H1 (cell line): ENCODE data around the gene PPM1D. TPM values are rescaled to one million over a fixed set of nuclear protein-coding genes. Genes with fewer than 3 reads are reported as not detected.

ENCODE experiments used
- ATF2 ChIP-seq: IDR thresholded peaks from 2 replicates; pipeline ENCODE4 v1.6.1; 2012; ENCODE audit warnings: low read length, inconsistent platforms
- POU5F1 ChIP-seq: IDR thresholded peaks from 2 replicates; pipeline ENCODE4 v1.6.1; 2011; ENCODE audit warnings: low read depth, mild to moderate bottlenecking, low read length, moderate library complexity
- SIRT6 ChIP-seq: IDR thresholded peaks from one replicate; pipeline ENCODE4 v1.7.1; 2012; ENCODE audit warnings: low read length, inconsistent platforms
- USF2 ChIP-seq: IDR thresholded peaks from 2 replicates; pipeline ENCODE4 v1.6.1; 2011; ENCODE audit warnings: low read length, improper control_type of control experiment
- polyA plus RNA-seq, 7 experiments: library from polyadenylated mRNA; depleted of rRNA in 3 of 7; stranded (reverse) in 5 of 7; unstranded in 2 of 7; fragments of >200 nt in 5 of 7; fragments of 200-250 nt in 2 of 7; gene quantifications; 1 replicate in 5 of 7; 2 replicates in 1 of 7; 4 replicates in 1 of 7; pipeline versions ENCODE4 v1.2.1 to v1.2.3, GENCODE V29; 2011 to 2013; ENCODE audit warnings: missing spikeins in 2 of 7, mixed read lengths in 2 of 7
- total RNA-seq: library from RNA; stranded (reverse); fragmentation: NEBNext Ultra II Directional; extraction: Animal tissue kit (Norgen Biotek cat#: 25700); gene quantifications from 2 replicates; pipeline ENCODE4 v1.2.1, GENCODE V29; 2021

The PPM1D gene
- total and polyA plus RNA-seq, 2 of the 8 experiments (the other 6 are each of a cell fraction or from before 2014, with no cell fraction given), result 5.0 to 16.7 TPM

- no peak for TF ChIP-seq ATF2
- TF ChIP-seq SIRT6, result no peak
- TF ChIP-seq USF2, result no peak
- TF ChIP-seq POU5F1, result no peak
Measured at GRCh38 chr17:60586288-60586974, 13.6 kb upstream of the PPM1D start (continued).
